OCI-LY3 (cell line): ENCODE measurements around the gene BORCS5.

Experiments used
- CTCF ChIP-seq: fragments of 200-600, 300-600 bp; sonication (generic); IDR thresholded peaks from 2 replicates; pipeline ENCODE4 v1.5.1; 2014; ENCODE audit warnings: antibody characterized with exemption, low read length, low read depth
- EZH2phosphoT487 ChIP-seq: fragments of 200-600 bp; shearing (Covaris generic); IDR thresholded peaks from 2 replicates; pipeline ENCODE4 v1.6.1; 2018; ENCODE audit warnings: antibody characterized with exemption, mixed run types, low read depth

- no peak for TF ChIP-seq CTCF
- no peak for TF ChIP-seq EZH2phosphoT487
Measured at GRCh38 chr12:12451098-12451497, 94.2 kb downstream of the BORCS5 start.
